Ishikawa (cell line): ENCODE measurements around the gene TBC1D4.
A peak's percentile ranks its signal among the peaks of the same experiment; 100 is the strongest.

Experiments
- CEBPB ChIP-seq: IDR thresholded peaks from 2 replicates; pipeline ENCODE4 v1.6.1; 2012
- CREB1 ChIP-seq: IDR thresholded peaks from 2 replicates; pipeline ENCODE4 v1.6.1; 2012; ENCODE audit warnings: low read depth
- EGR1 ChIP-seq: IDR thresholded peaks from 2 replicates; pipeline ENCODE4 v1.6.1; 2012
- EP300 ChIP-seq: IDR thresholded peaks from 2 replicates; pipeline ENCODE4 v1.6.1; 2012; ENCODE audit warnings: borderline replicate concordance
- FOXM1 ChIP-seq: IDR thresholded peaks from 2 replicates; pipeline ENCODE4 v1.6.1; 2012; ENCODE audit warnings: low read depth, borderline replicate concordance
- NFIC ChIP-seq: IDR thresholded peaks from 2 replicates; pipeline ENCODE4 v1.6.1; 2012
- RAD21 ChIP-seq: IDR thresholded peaks from 2 replicates; pipeline ENCODE4 v1.6.1; 2012; ENCODE audit warnings: low read depth
- TAF1 ChIP-seq: IDR thresholded peaks from 2 replicates; pipeline ENCODE4 v1.6.1; 2012; ENCODE audit warnings: low read depth, mild to moderate bottlenecking
- TCF12 ChIP-seq: IDR thresholded peaks from 2 replicates; pipeline ENCODE4 v1.6.1; 2012; ENCODE audit warnings: low read depth
- TEAD4 ChIP-seq: IDR thresholded peaks from 2 replicates; pipeline ENCODE4 v1.6.1; 2012
- YY1 ChIP-seq: IDR thresholded peaks from 2 replicates; pipeline ENCODE4 v1.6.1; 2012; ENCODE audit warnings: low read depth
- ZBTB7A ChIP-seq: IDR thresholded peaks from 2 replicates; pipeline ENCODE4 v1.6.1; 2012; ENCODE audit warnings: low read depth
- TF ChIP-seq, protein P1 (sequence below): IDR thresholded peaks from 2 replicates; pipeline ENCODE4 v1.6.1; 2012; ENCODE audit warnings: low read depth, mild to moderate bottlenecking
- TF ChIP-seq, protein P2 (sequence below): IDR thresholded peaks from 2 replicates; pipeline ENCODE4 v1.6.1; 2012
- TF ChIP-seq, protein P3 (sequence below): IDR thresholded peaks from 2 replicates; pipeline ENCODE4 v1.6.1; 2012

The TBC1D4 gene

DNA sequence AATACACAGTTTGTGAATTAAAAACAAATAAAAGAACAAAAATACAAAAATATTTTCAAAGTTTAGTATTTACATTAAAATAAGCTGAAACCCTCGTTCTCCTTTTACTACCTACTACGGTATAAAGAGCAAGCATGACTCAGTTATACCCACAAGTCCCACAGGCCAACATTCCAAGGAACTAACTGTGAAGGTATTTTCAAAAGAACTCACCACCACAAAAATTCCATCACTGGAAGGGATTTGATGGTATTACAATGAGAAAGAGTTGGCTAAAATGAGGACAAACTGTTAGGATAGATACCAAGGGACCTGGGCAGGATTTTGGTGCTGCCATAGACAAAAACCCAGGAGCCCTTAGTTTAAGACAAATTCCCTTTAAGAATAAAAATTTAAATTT is 122.7 kb downstream of the TBC1D4 start:
- TF ChIP-seq FOXM1, result no peak
- no peak for TF ChIP-seq TAF1
- no peak for TF ChIP-seq EGR1
- TF ChIP-seq TEAD4, result no peak
- TF ChIP-seq, protein P1, sequence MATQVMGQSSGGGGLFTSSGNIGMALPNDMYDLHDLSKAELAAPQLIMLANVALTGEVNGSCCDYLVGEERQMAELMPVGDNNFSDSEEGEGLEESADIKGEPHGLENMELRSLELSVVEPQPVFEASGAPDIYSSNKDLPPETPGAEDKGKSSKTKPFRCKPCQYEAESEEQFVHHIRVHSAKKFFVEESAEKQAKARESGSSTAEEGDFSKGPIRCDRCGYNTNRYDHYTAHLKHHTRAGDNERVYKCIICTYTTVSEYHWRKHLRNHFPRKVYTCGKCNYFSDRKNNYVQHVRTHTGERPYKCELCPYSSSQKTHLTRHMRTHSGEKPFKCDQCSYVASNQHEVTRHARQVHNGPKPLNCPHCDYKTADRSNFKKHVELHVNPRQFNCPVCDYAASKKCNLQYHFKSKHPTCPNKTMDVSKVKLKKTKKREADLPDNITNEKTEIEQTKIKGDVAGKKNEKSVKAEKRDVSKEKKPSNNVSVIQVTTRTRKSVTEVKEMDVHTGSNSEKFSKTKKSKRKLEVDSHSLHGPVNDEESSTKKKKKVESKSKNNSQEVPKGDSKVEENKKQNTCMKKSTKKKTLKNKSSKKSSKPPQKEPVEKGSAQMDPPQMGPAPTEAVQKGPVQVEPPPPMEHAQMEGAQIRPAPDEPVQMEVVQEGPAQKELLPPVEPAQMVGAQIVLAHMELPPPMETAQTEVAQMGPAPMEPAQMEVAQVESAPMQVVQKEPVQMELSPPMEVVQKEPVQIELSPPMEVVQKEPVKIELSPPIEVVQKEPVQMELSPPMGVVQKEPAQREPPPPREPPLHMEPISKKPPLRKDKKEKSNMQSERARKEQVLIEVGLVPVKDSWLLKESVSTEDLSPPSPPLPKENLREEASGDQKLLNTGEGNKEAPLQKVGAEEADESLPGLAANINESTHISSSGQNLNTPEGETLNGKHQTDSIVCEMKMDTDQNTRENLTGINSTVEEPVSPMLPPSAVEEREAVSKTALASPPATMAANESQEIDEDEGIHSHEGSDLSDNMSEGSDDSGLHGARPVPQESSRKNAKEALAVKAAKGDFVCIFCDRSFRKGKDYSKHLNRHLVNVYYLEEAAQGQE, result no peak
- TF ChIP-seq RAD21, result no peak
- no peak for TF ChIP-seq EP300
- no peak for TF ChIP-seq CREB1
- TF ChIP-seq, protein P2, sequence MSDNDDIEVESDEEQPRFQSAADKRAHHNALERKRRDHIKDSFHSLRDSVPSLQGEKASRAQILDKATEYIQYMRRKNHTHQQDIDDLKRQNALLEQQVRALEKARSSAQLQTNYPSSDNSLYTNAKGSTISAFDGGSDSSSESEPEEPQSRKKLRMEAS, result no peak

DNA sequence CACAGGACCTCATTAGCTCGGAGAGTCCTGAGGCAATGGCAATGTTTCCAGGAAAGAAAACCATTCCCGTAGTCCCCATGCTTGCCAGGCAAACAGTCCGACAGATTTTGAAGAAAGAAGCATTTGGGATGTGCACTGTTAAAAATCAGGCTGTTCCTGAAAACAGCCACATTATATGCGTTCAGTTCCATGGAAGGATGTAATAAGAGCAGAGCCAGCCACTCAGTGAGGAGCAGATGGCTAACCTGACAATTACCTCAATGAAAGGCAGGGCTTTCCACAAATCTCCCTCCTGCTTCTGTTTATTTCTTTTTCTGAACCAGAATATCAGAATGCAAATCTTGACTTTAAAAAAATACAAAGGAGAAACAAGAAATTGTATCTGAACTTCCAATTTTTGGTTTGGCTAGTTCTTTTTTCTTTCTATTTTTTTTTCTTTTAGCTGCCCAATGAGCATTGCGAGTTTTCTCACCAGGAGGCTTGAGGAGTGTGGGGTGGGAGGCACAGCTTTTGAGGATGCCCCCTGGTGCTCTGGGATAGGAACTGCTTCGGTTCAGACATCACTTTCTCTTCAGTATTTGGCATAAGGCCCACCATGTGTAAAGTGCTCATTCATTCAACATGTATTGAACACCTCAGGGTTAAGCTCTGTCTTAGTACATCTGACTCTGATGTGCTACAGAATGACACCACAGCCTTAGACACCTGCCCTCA is 124.2 kb downstream of the TBC1D4 start:
- peak; percentile 41 for TF ChIP-seq RAD21
- peak; percentile 36; the same call in 1 of the 2 replicates for TF ChIP-seq NFIC
- TF ChIP-seq, protein P1, result no peak
- no peak for TF ChIP-seq CEBPB
- TF ChIP-seq TEAD4, result no peak
- no peak for TF ChIP-seq FOXM1
- no peak for TF ChIP-seq EGR1
- TF ChIP-seq CREB1, result no peak

DNA sequence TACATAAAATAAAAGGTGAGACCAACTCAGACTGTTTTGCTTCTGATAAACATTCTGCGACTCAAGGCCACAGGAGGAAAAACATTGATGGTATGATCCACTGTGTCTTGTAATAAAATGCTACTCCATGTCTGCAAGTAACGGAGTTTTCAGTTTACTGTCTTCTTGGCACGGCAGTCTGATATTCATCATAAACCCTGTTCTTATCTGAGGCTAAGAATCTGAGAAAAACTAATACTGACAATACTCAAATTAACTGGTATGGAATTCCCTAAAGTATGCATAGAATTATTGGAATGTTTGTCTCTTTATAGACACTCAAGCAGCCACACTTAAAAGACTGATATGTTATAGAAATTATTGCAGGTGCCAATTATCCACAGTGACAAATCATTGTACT is 125.5 kb downstream of the TBC1D4 start:
- TF ChIP-seq, protein P3, sequence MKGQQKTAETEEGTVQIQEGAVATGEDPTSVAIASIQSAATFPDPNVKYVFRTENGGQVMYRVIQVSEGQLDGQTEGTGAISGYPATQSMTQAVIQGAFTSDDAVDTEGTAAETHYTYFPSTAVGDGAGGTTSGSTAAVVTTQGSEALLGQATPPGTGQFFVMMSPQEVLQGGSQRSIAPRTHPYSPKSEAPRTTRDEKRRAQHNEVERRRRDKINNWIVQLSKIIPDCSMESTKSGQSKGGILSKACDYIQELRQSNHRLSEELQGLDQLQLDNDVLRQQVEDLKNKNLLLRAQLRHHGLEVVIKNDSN, result no peak
- TF ChIP-seq, protein P1, result no peak
- no peak for TF ChIP-seq EGR1
- TF ChIP-seq FOXM1, result no peak
- TF ChIP-seq EP300, result no peak
- TF ChIP-seq CREB1, result no peak
- TF ChIP-seq, protein P2, result no peak
- no peak for TF ChIP-seq ZBTB7A
- TF ChIP-seq YY1, result no peak
- TF ChIP-seq NFIC, result no peak
- no peak for TF ChIP-seq TAF1
- no peak for TF ChIP-seq TCF12

DNA sequence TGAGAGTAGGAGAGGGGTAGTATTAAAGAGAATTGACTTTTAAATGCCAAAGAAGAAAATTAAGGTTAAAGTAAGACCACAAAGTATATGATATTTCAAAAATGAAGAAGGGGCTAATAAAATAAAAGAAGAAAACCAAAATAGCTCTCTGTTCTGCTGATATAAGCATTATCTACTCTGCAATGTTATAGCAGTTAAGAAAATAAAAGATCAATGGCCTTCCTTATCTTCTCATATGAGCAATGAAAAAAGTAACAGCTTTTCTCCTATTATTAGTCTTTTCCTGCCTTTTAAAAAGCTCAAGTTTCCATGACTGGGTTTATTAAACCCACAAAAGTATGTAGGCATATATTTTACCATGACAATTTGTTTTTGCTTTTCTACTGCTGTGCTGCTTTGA is 126.4 kb downstream of the TBC1D4 start:
- no peak for TF ChIP-seq TEAD4
- TF ChIP-seq NFIC, result no peak
- TF ChIP-seq FOXM1, result no peak
- TF ChIP-seq EGR1, result no peak
- no peak for TF ChIP-seq YY1
- no peak for TF ChIP-seq ZBTB7A
- TF ChIP-seq CEBPB, result no peak
- TF ChIP-seq, protein P2, result no peak
- TF ChIP-seq TCF12, result no peak
- TF ChIP-seq, protein P1, result no peak
- no peak for TF ChIP-seq TAF1
- TF ChIP-seq RAD21, result no peak
- no peak for TF ChIP-seq EP300
- TF ChIP-seq CREB1, result no peak
